Fibroblast of lung (primary cell): ENCODE data around the gene TROAP.

Experiments
- EZH2 ChIP-seq: IDR thresholded peaks from 2 replicates; pipeline ENCODE4 v1.5.1; 2012; ENCODE audit warnings: low read length, control low read depth, mild to moderate bottlenecking; ENCODE audit errors: missing control alignments
- TF ChIP-seq, protein P1 (sequence below), 2 donors: IDR thresholded peaks in 1 of 2; conservative IDR thresholded peaks in 1 of 2; 1 replicate in 1 of 2; 2 replicates in 1 of 2; pipeline ENCODE4 v1.5.1; 2011 to 2012; ENCODE audit warnings: low read length in 2 of 2, control low read depth in 1 of 2, inconsistent platforms in 1 of 2, low read depth in 1 of 2, mild to moderate bottlenecking in 1 of 2

DNA sequence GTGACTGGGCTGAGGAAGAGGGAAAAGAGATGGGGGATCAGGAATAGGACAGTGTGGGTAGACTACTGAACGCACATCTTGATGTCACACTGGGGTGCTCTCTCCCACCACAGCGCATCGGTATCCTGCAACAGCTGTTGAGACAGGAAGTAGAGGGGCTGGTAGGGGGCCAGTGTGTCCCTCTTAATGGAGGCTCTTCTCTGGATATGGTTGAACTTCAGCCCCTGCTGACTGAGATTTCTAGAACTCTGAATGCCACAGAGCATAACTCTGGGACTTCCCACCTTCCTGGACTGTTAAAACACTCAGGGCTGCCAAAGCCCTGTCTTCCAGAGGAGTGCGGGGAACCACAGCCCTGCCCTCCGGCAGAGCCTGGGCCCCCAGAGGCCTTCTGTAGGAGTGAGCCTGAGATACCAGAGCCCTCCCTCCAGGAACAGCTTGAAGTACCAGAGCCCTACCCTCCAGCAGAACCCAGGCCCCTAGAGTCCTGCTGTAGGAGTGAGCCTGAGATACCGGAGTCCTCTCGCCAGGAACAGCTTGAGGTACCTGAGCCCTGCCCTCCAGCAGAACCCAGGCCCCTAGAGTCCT, 7.1 kb downstream of the TROAP start:
- TF ChIP-seq, protein P1, sequence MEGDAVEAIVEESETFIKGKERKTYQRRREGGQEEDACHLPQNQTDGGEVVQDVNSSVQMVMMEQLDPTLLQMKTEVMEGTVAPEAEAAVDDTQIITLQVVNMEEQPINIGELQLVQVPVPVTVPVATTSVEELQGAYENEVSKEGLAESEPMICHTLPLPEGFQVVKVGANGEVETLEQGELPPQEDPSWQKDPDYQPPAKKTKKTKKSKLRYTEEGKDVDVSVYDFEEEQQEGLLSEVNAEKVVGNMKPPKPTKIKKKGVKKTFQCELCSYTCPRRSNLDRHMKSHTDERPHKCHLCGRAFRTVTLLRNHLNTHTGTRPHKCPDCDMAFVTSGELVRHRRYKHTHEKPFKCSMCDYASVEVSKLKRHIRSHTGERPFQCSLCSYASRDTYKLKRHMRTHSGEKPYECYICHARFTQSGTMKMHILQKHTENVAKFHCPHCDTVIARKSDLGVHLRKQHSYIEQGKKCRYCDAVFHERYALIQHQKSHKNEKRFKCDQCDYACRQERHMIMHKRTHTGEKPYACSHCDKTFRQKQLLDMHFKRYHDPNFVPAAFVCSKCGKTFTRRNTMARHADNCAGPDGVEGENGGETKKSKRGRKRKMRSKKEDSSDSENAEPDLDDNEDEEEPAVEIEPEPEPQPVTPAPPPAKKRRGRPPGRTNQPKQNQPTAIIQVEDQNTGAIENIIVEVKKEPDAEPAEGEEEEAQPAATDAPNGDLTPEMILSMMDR (conservative IDR thresholded peaks at IDR 0.05 in 1 of 2, IDR thresholded peaks at IDR 0.05 in 1 of 2; ENCODE audit: low read depth in 1 of 2, low read length in 2 of 2): no peak
- no peak for TF ChIP-seq EZH2
